ENCODE measurements around the gene NCKAP5L.

The NCKAP5L gene

GRCh38 chr12:49801141-49802063 lies 26.8 kb downstream of the NCKAP5L start:
- DNase-seq (ENCODE audit: low read depth in 2 of 2), result no peak

DNA sequence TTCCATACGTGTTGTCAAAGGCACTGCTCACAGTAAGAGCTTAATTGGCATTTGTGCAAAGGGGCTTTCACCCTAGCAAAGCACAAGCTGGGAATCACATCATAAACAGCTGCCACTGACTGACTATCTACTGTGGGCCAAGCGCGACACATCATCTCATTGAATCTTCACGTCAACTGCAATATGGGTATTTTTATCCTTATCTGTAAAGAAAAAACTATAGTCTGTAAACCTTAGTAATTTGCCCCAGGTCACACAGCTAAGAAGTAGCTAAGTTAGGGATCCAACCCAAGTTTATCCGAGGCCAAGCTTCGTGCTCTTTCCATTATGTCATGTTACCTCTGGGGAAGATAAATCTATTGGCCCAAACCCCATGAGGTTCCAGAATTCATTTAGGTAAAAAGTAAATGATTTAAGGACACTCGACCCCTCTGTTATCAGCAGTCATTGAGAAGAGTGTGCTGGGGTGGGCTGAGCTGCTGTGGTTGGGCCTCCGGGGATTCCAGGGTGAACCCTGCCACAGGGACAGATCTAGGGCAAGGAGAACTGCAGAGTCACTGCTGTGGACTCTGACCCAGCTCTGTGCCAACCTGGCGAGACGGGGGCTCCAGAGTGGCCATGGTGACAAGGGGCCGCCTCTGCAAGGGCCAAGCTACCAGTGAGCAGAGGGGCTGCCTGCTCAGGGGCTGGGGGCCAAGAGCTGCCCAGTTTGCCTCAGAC lies 27.6 kb downstream of the NCKAP5L start:
- no peak for DNase-seq (ENCODE audit: low read depth in 2 of 2)

DNA sequence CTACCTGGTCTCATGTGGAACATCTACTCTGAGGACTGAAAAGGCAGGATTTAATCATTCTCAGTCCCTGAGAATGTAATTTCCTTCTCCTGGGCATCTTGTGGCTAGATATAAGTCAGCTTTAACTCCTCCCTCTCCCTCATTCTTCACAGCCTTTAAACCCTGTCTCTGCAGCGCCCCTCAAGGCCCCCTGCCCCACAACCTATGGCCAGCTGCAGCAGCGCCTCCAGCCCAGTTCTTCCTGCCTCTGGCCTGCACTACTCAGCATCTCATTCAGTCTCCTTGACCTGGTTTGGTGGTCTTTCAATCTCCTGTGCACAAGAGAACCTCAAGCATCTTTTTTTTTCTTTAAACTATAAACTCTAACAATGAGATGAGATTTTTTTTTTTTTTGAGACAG lies 29.3 kb downstream of the NCKAP5L start:
- DNase-seq (ENCODE audit: low read depth in 2 of 2), result no peak

DNA sequence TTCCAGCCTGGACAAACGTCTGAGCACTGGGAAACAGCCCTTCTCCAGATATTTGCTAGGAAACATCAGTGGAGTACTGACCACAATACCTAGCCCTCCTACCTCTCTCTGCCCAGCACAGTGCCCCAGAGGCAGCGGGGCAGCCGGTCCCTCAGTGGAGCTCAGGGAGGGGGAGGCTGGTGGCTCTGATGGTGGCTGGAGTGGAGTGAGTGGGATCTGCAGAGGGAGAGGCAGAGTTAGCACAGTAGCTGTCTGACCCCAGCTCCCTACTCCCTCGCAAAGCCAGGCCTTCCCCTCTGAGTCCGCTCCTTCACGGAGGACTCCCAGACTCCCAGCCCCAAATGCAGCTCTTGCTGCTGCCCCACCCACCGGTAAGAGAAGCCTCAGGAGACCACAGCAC lies 30.0 kb downstream of the NCKAP5L start:
- DNase-seq (ENCODE audit: low read depth in 2 of 2), result no peak

DNA sequence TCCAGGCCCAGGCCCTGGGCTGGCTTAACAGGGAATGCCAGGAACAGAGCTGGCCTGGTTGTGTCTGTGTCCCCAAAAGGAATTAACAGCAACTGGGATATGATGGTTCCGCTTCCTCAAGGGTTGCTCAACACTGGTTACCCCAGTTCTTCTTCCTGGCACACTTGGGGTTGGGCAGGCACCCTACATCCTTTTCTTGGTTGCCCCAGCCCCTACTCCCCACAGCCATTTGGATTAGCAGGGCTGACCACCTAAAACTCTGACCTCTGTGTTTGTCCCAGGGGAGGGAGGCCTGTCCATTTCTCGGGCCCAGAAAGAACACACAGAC lies 30.8 kb downstream of the NCKAP5L start:
- DNase-seq (ENCODE audit: low read depth in 2 of 2), result no peak

GRCh38 chr12:49796606-49797448 lies 31.4 kb downstream of the NCKAP5L start:
- DNase-seq (ENCODE audit: low read depth in 2 of 2), result no peak

GRCh38 chr12:49796155-49796554 lies 32.1 kb downstream of the NCKAP5L start:
- no peak for DNase-seq (ENCODE audit: low read depth in 2 of 2)

GRCh38 chr12:49795654-49796105 lies 32.5 kb downstream of the NCKAP5L start:
- no peak for DNase-seq (ENCODE audit: low read depth in 2 of 2)

DNA sequence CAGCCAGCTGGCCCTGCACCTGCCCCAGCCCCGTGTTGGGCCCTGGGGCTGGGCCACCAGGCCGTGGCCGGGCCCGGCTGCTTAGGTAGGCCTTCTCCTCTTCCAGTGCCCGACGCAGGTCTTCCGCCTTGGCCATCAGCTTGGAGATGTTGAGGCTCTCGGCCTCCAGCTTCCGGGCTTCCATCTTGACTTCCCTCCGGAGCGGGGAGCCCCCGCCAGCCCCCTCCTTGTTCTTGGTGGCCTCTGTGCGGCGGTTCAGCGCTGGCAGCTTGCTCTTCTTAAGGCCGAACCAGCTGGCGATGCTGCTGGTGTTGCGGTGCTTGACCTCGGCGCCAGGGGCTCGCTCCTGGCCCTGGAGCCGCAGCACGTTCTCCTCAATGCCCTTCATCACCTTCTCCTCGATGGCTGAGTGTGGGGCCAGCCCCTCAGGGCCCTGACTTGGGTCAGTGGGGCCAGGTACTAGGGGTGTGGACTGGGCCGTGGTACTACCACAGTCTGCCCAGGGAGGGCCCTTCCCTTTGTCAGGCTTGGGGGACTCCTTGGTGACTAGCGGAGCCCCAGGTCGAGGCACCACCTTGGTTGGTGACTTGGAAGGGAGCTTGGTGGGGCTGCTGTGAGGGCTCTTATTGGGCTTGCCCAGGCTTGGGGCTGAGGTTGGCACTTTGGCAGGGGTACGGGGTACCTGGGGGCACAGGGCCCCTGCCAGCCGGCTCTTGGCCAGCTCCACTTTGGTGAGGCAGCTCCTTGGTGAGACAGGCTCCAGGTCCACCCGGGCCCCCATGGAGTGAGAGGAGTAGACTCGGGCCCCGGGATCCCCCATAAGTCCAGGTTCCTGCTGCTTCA lies 33.2 kb downstream of the NCKAP5L start:
- no peak for DNase-seq (ENCODE audit: low read depth in 2 of 2)

- no peak for DNase-seq (ENCODE audit: low read depth in 2 of 2)
Measured at GRCh38 chr12:49794021-49794420, 34.2 kb downstream of the NCKAP5L start.

DNA sequence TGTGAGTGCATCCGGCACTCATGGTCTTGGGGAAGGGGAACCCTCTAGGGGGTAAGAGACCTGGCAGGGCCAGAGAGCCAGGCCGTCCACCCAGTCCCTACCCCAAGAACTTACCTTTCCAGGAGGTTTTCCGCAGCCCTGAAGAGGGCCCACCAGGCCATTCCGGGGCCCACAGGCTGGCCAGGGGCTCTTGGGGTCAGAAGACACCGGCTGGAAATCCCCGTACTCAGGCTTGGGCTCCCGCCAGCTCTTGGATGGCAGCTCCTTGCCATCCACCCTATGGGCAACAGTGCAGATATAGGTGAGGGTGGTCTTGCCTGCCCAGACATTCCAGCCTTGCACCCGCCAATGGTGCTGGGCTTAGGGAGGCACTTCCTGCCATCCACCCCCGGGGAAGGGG lies 34.6 kb downstream of the NCKAP5L start:
- no peak for DNase-seq (ENCODE audit: low read depth in 2 of 2)

DNA sequence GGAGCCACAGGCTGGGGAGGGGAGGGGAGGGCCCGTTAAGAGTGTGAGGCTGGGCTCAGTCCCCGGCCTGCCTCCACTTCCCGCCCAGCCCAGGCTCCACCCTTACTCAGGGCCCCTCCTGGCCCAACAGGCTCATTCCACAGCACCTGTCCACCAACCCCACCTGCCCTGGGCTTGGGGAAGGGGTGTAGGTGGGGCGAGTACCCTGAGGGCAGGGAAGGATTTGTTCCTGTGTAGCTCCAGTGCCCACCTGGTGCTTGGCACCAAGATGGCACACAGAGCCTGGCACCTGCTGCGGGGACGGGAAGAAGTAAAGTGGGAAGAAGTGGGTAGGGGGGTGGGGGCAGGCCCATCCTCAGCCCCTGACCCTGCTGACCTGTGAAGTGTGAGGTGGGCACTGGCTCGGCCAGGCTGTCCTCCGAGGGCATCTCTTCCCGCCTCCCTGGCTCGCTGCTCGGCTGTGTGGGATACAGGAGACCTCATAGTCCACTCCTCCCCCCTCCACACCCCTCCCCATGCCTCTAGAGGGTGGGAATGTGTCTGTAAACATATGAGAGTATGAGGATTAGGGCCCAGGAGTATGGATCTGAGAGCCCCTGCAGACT lies 35.1 kb downstream of the NCKAP5L start:
- DNase-seq (ENCODE audit: low read depth in 2 of 2), result no peak

- DNase-seq (ENCODE audit: low read depth in 2 of 2), result no peak
Measured at GRCh38 chr12:49792181-49792970, 35.8 kb downstream of the NCKAP5L start.

GRCh38 chr12:49791700-49792099 lies 36.5 kb downstream of the NCKAP5L start:
- DNase-seq (ENCODE audit: low read depth in 2 of 2), result no peak

DNA sequence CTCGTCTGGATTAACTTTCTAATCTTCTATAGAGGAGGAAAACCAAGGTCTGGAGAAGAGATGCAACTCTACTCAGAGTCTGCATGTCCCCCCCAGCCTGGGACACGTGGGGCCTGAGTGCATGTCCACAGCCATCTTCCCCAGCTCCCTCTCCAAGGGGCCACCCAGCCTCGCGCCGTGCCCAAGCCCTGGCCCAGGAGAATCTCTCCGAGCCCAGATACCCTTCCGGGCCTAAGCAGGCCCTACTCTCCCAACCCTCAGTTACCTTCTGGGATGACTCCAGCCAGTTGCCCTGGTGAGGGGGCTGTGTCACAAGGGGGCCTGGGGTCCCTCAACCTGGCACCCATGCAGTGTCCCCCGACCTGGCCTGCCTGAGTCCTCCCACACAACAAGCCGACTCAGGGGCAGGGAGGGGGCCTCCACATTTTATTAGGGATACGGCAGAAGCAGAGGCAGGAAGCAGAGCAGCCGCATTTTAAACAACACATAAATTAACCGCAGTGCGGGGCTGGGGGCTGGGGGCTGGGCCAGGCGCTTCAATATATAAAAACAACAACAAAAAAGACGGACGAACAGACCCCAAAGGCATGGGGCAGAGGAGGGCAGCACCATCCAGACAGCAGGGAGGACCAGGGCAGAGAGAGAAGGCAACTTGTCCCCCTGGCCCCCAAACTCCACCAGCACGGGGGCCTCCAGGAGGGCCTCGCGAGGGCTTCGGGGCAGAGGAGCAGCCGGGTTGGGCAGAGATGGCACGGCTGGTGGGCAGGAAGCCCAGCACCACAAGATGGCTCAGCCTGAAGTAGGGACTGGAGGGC lies 37.3 kb downstream of the NCKAP5L start:
- DNase-seq (ENCODE audit: low read depth in 2 of 2), result no peak

DNA sequence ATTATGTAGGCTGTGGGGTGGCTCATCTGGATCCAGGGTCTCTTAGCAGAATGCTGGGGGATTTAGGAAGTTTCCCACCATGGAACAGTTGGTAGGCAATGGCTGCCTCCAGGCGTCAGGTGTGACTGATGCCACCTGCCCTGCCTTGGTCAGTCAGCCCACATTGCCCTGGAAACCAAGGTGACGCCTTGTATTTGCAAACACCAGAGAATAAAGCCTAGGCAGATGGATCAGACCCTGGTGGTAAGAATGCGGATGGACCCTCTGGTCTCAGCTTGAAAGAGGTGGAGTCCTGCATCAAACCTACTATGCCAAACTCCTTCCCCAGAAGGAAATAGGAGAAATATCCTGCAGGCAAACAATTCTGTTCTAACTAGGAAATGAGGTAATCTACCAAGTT lies 38.2 kb downstream of the NCKAP5L start:
- DNase-seq (ENCODE audit: low read depth in 2 of 2), result no peak

- no peak for DNase-seq (ENCODE audit: low read depth in 2 of 2)
Measured at GRCh38 chr12:49787672-49788071, 40.5 kb downstream of the NCKAP5L start.

DNA sequence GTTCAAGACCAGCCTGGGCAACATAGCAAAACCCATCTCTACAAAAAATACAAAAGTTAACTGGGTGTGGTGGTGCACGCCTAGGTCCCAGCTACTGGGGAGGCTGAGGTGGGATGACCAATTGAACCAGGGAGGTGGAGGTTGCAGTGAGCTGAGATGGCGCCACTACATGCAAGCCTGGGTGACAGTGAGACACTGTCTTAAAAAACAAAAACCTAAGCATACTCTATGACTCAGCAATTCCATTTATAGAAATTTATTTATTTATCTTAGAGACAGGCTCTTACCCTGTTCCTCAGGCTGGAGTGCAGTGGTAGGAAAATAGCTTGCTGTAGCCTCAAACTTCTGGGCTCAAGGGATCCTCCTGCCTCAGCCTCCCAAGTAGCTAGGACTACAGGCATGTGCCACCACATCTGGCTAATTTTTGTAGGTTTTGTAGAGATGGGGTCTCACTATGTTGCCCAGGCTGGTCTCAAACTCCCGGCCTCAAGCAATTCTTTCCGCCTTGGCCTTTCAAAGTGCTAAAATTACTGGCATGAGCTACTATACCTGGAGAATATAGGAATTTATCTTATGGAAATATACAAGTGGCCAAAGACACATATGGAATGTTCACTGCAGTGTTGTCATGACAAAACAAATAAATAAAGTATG lies 43.3 kb downstream of the NCKAP5L start:
- DNase-seq (ENCODE audit: low read depth in 2 of 2), result no peak
